ENCODE measurements around the gene ELL2.

ELL2 gene

DNA sequence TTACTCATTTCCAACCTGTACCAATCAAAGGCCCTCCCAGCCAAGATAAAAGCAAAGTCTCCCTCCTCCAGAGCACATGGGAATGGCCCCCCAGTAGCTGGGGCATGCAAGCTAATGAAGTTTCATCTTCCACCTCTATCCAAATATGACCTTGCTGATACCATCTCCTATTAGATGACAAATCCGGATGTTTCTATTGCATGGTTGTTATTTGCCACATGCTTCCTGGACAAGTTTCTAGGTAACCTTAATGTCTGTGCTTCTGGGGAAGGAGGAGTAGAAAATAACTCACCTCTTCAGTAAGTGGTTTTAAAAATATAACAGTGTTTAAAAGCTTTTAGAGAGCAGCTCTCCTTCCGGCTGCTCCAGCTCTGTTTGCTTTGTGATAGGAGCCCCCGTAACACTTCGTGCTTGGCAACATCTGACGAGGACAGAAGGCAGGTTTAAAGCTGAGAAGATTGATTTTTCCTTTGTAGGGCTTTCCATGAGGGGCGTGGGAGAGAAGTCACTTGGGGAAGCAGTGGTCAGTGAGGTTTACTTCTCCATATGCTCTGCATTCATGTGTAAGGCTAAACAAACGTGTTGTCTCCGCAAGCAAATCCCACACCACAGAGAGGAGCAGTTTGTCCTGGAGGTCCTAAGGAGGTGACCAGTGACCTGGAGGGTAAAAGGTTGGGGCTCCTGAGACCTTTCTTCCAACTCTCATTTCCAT is 98.8 kb downstream of the ELL2 start:
- TF ChIP-seq MYC (IDR thresholded peaks at IDR 0.05; ENCODE audit: low read depth, low read length) (no peak), POLR2A (IDR thresholded peaks at IDR 0.05; ENCODE audit: extremely low read depth, insufficient read length) (no peak)
- TF ChIP-seq, protein P1, sequence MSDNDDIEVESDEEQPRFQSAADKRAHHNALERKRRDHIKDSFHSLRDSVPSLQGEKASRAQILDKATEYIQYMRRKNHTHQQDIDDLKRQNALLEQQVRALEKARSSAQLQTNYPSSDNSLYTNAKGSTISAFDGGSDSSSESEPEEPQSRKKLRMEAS (IDR thresholded peaks at IDR 0.05; ENCODE audit: low read depth, low read length): no peak
- TF ChIP-seq, protein P2, sequence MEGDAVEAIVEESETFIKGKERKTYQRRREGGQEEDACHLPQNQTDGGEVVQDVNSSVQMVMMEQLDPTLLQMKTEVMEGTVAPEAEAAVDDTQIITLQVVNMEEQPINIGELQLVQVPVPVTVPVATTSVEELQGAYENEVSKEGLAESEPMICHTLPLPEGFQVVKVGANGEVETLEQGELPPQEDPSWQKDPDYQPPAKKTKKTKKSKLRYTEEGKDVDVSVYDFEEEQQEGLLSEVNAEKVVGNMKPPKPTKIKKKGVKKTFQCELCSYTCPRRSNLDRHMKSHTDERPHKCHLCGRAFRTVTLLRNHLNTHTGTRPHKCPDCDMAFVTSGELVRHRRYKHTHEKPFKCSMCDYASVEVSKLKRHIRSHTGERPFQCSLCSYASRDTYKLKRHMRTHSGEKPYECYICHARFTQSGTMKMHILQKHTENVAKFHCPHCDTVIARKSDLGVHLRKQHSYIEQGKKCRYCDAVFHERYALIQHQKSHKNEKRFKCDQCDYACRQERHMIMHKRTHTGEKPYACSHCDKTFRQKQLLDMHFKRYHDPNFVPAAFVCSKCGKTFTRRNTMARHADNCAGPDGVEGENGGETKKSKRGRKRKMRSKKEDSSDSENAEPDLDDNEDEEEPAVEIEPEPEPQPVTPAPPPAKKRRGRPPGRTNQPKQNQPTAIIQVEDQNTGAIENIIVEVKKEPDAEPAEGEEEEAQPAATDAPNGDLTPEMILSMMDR (IDR thresholded peaks at IDR 0.05; ENCODE audit: low read depth, low read length): no peak
- H3K4me3 ChIP-seq (ENCODE audit: low read depth, low read length): no peak overlapping the region
- peak; percentile 33 for DNase-seq (ENCODE audit: low read depth)

DNA sequence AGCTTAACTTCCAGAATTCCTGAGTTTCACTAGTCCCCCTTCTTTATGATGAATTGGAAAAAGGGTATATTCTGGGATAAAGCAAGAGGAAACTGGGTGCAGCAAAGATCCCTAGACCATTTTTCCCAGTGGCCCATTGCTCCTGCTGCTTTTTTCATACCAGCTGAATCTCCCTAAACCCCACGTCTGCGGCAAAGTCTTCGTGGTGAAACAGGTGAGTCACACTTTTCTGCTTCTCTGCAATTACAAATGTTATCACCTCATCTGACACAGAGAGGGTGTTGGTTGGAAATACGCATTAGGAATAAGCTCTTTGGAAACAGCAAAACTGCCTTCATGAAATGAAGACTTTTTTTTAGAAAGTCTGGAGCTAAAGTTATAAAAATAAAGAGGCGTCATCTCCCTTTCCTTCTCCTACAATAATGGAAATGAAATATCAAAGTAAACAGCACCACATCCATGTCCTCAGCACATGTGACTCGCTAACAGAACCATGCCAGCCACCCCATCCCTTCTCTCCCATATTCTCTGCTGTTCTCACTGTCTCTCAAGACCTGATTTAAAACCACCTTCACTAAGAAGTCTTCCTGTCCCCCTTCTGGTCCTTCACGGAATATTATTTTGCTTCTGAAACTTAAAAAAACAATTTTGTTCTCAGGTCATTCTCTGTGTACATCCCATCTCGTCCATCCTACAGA is 99.6 kb downstream of the ELL2 start:
- no peak for TF ChIP-seq POLR2A (IDR thresholded peaks at IDR 0.05; ENCODE audit: extremely low read depth, insufficient read length)
- TF ChIP-seq MYC (IDR thresholded peaks at IDR 0.05; ENCODE audit: low read depth, low read length): no peak
- TF ChIP-seq, protein P2 (IDR thresholded peaks at IDR 0.05; ENCODE audit: low read depth, low read length): no peak
- TF ChIP-seq, protein P1 (IDR thresholded peaks at IDR 0.05; ENCODE audit: low read depth, low read length): no peak
- peak; percentile 27 for DNase-seq (ENCODE audit: low read depth)
- H3K4me3 ChIP-seq (ENCODE audit: low read depth, low read length): no peak overlapping the region

DNA sequence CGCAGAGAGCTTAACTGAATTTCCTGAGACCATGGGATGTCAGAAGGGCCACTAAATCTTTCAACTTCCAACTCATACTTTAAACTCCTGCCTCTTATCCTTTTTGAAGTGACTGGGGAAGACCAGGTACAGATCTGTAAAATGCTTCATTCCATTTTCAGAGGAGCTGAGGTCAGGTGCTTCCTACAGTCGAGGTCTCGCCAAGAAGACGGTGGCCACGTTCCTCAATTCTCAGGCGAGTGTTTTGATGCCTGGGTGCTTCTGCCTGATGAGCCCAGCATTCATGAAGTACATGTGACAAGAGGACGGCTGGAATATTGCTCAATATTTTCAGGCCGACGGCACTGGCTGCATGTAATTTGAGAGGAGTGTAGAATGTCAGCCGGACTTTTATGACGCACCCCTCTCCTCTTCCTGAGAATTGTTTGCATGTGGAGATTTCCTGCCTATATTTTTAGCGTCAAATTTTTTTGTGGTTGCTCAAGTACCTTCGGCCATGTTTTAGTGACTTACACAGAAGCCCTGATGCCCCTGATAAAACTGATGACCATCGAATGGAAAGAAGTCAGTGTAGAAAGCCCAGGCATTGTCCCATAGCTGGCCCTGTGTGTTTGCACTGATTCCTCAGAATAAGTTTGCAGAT is 100.3 kb downstream of the ELL2 start:
- TF ChIP-seq, protein P2 (IDR thresholded peaks at IDR 0.05; ENCODE audit: low read depth, low read length): no peak
- TF ChIP-seq POLR2A (IDR thresholded peaks at IDR 0.05; ENCODE audit: extremely low read depth, insufficient read length): no peak
- peak; percentile 92 for TF ChIP-seq MYC (IDR thresholded peaks at IDR 0.05; ENCODE audit: low read depth, low read length)
- TF ChIP-seq, protein P1 (IDR thresholded peaks at IDR 0.05; ENCODE audit: low read depth, low read length): peak; percentile 93
- DNase-seq (ENCODE audit: low read depth): peak; percentile 88
- no peak overlapping the region for H3K4me3 ChIP-seq (ENCODE audit: low read depth, low read length)

DNA sequence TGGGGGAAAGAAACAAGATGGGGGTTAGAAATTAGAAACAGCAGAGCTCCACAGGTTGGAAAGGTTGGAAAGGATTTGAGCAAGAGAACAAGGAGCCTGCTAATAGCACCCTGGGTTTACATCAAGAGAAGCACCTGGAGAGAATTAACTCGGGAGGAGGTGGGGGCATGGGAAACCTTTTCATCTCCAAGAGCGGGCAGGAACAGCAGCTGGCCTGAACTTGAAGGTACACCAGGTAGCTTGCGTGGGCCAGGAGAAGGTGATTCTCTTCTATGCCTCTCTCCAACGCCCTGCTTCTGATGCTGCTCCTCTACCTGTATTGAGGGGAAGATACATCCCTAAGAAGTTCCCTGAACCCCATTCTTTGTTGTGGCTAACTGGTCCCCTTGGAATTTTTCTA is 102.0 kb downstream of the ELL2 start:
- no peak overlapping the region for H3K4me3 ChIP-seq (ENCODE audit: low read depth, low read length)
- no peak for DNase-seq (ENCODE audit: low read depth)
- TF ChIP-seq, protein P2 (IDR thresholded peaks at IDR 0.05; ENCODE audit: low read depth, low read length): no peak
- TF ChIP-seq POLR2A (IDR thresholded peaks at IDR 0.05; ENCODE audit: extremely low read depth, insufficient read length) (no peak), MYC (IDR thresholded peaks at IDR 0.05; ENCODE audit: low read depth, low read length) (no peak)
- TF ChIP-seq, protein P1 (IDR thresholded peaks at IDR 0.05; ENCODE audit: low read depth, low read length): no peak

DNA sequence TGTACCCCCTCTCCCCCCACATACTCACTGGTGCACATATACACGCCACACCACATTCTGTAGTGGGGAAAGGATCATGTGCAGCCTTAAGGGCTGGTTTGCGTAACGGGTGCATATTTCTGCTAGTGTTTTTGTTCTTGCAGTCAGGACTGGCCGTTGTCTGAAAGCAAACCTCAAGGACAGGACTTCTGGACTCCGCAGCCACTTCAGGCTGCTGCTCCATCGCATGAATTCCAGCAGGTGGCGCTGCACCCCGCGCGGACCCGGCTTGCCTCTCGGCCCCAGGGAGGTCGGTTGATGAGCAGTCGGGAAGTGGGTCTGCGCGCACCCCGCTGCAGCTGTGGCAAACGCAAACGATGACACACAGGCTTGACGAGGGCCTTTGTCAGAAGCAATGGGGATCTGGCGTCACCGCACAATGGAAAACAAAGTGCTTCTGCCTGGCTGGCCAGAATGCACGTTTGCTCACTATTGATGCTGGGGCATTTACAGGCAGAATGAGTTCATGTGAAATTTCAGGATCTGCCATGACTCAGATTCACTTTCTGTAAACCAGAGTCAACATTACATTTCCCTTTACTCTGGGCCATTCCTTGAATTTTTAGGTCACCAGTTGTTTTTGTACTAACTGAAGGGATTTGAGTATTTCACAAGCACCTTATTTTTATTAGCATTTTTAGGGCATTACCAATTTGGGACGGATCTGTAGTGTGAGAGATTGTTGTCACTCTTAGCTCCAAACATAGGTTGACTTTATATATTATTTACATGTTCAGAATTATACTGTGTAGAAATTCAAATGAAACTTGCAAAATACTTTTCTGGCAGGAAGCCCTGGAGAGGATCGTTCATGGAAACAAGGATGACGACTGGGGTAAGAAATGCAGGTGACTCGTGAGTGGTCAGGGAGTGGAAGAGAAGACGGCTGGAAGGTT is 102.7 kb downstream of the ELL2 start:
- TF ChIP-seq, protein P1 (IDR thresholded peaks at IDR 0.05; ENCODE audit: low read depth, low read length): peak; percentile 76
- TF ChIP-seq POLR2A (IDR thresholded peaks at IDR 0.05; ENCODE audit: extremely low read depth, insufficient read length) (no peak), MYC (IDR thresholded peaks at IDR 0.05; ENCODE audit: low read depth, low read length) (peak; percentile 69)
- TF ChIP-seq, protein P2 (IDR thresholded peaks at IDR 0.05; ENCODE audit: low read depth, low read length): peak; percentile 85
- peak; percentile 95 for DNase-seq (ENCODE audit: low read depth)

More for the DNA sequence above, 102.7 kb downstream of the ELL2 start:
- no peak overlapping the region for H3K4me3 ChIP-seq (ENCODE audit: low read depth, low read length)

Data from NB4 (cell line).